ENCODE data around the gene ALLC.

Gene ALLC

GRCh38 chr2:3620834-3621233 lies 37.2 kb upstream of the ALLC start:
- H2AFZ ChIP-seq (ENCODE audit: low read depth, low read length, severe bottlenecking), result no peak overlapping the region
- no peak overlapping the region for H3K4me2 ChIP-seq (ENCODE audit: low read depth, low read length, poor library complexity, severe bottlenecking)
- H3K79me2 ChIP-seq (ENCODE audit: insufficient read depth, low read length), result no peaks in the 10 kb centered on the region
- H3K27ac ChIP-seq (ENCODE audit: low read depth, low read length), result no peak overlapping the region
- no peaks in the 10 kb centered on the region for H3K9me3 ChIP-seq (ENCODE audit: insufficient read depth, low read length)
- no peaks in the 10 kb centered on the region for H3K9me2 ChIP-seq (replicated peaks; ENCODE audit: insufficient read depth, low read length)
- H3K4me3 ChIP-seq (ENCODE audit: insufficient read depth, low read length, poor library complexity, severe bottlenecking), result no peak overlapping the region
- H3K36me3 ChIP-seq (ENCODE audit: low read length), result no peaks in the 10 kb centered on the region
- TF ChIP-seq, protein P1, sequence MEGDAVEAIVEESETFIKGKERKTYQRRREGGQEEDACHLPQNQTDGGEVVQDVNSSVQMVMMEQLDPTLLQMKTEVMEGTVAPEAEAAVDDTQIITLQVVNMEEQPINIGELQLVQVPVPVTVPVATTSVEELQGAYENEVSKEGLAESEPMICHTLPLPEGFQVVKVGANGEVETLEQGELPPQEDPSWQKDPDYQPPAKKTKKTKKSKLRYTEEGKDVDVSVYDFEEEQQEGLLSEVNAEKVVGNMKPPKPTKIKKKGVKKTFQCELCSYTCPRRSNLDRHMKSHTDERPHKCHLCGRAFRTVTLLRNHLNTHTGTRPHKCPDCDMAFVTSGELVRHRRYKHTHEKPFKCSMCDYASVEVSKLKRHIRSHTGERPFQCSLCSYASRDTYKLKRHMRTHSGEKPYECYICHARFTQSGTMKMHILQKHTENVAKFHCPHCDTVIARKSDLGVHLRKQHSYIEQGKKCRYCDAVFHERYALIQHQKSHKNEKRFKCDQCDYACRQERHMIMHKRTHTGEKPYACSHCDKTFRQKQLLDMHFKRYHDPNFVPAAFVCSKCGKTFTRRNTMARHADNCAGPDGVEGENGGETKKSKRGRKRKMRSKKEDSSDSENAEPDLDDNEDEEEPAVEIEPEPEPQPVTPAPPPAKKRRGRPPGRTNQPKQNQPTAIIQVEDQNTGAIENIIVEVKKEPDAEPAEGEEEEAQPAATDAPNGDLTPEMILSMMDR (IDR thresholded peaks at IDR 0.05; ENCODE audit: insufficient read depth, low read length, poor library complexity, severe bottlenecking), result no peak
- no peaks in the 10 kb centered on the region for H4K20me1 ChIP-seq (ENCODE audit: low read depth, low read length)
- no peak overlapping the region for H3K9ac ChIP-seq (ENCODE audit: low read length)
- no peaks in the 10 kb centered on the region for H3F3A ChIP-seq (ENCODE audit: insufficient read depth)
- H3K27me3 ChIP-seq (ENCODE audit: low read length), result no peaks in the 10 kb centered on the region

DNA sequence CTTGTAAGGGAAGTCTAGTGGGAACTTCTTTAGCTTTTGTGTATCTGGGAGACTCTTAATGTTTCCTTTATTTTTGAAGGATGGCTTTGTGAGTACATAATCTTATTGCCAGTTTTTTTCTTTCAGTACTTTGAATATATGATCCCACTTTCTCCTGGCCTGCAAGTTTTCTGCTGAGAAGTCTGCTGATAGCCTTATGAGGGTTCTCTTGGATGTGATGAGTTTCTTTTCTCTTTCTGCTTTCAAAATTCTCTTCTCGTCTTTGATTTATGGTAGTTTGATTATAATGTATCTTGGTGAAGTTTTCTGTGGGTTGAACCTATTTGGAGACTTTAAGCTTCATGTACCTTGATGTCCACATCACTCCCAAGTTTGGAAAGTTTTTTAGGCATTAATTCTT lies 35.0 kb upstream of the ALLC start:
- no peak overlapping the region for H3K4me2 ChIP-seq (ENCODE audit: low read depth, low read length, poor library complexity, severe bottlenecking)
- no peaks in the 10 kb centered on the region for H3K79me2 ChIP-seq (ENCODE audit: insufficient read depth, low read length)
- no peaks in the 10 kb centered on the region for H3F3A ChIP-seq (ENCODE audit: insufficient read depth)
- H2AFZ ChIP-seq (ENCODE audit: low read depth, low read length, severe bottlenecking), result no peak overlapping the region
- H3K27ac ChIP-seq (ENCODE audit: low read depth, low read length), result no peak overlapping the region
- H3K9me2 ChIP-seq (replicated peaks; ENCODE audit: insufficient read depth, low read length), result no peaks in the 10 kb centered on the region
- no peaks in the 10 kb centered on the region for H3K9me3 ChIP-seq (ENCODE audit: insufficient read depth, low read length)
- no peak overlapping the region for H3K9ac ChIP-seq (ENCODE audit: low read length)
- TF ChIP-seq, protein P1 (IDR thresholded peaks at IDR 0.05; ENCODE audit: insufficient read depth, low read length, poor library complexity, severe bottlenecking), result no peak
- no peak for TF ChIP-seq EZH2phosphoT487 (conservative IDR thresholded peaks at IDR 0.05; ENCODE audit: low read length)
- H3K4me3 ChIP-seq (ENCODE audit: insufficient read depth, low read length, poor library complexity, severe bottlenecking), result no peak overlapping the region
- no peaks in the 10 kb centered on the region for H3K27me3 ChIP-seq (ENCODE audit: low read length)
- no peaks in the 10 kb centered on the region for H4K20me1 ChIP-seq (ENCODE audit: low read depth, low read length)
- no peaks in the 10 kb centered on the region for H3K36me3 ChIP-seq (ENCODE audit: low read length)

- no peak overlapping the region for H3K9ac ChIP-seq (ENCODE audit: low read length)
- no peak overlapping the region for H2AFZ ChIP-seq (ENCODE audit: low read depth, low read length, severe bottlenecking)
- no peaks in the 10 kb centered on the region for H4K20me1 ChIP-seq (ENCODE audit: low read depth, low read length)
- H3K9me3 ChIP-seq (ENCODE audit: insufficient read depth, low read length), result no peaks in the 10 kb centered on the region
- no peak overlapping the region for H3K27ac ChIP-seq (ENCODE audit: low read depth, low read length)
- no peaks in the 10 kb centered on the region for H3F3A ChIP-seq (ENCODE audit: insufficient read depth)
- no peak overlapping the region for H3K4me3 ChIP-seq (ENCODE audit: insufficient read depth, low read length, poor library complexity, severe bottlenecking)
- TF ChIP-seq, protein P1 (IDR thresholded peaks at IDR 0.05; ENCODE audit: insufficient read depth, low read length, poor library complexity, severe bottlenecking), result no peak
- no peak for TF ChIP-seq EZH2phosphoT487 (conservative IDR thresholded peaks at IDR 0.05; ENCODE audit: low read length)
- no peak overlapping the region for H3K4me2 ChIP-seq (ENCODE audit: low read depth, low read length, poor library complexity, severe bottlenecking)
- no peaks in the 10 kb centered on the region for H3K9me2 ChIP-seq (replicated peaks; ENCODE audit: insufficient read depth, low read length)
- H3K79me2 ChIP-seq (ENCODE audit: insufficient read depth, low read length), result no peaks in the 10 kb centered on the region
- no peaks in the 10 kb centered on the region for H3K36me3 ChIP-seq (ENCODE audit: low read length)
- no peaks in the 10 kb centered on the region for H3K27me3 ChIP-seq (ENCODE audit: low read length)
These were observed 33.8 kb upstream of the ALLC start for GRCh38 chr2:3624059-3624794.
